Astrocyte of the cerebellum (primary cell): ENCODE results near the gene GSK3A.

Source experiments
- DNase-seq: peaks from one replicate; pipeline ENCODE4 v3.0.0-alpha.2; 2011; ENCODE audit warnings: low read depth
- H3K4me3 ChIP-seq: 2 replicates; pipeline ENCODE4 v1.5.1; 2011; ENCODE audit warnings: mild to moderate bottlenecking, low read depth, low read length, moderate library complexity
- in situ Hi-C: cut with HindIII; loops from 2 replicates; pipeline ENCODE4 v1.10.0; 2017; ENCODE audit warnings: low sequenced_read_pairs
- TF ChIP-seq, protein P1 (sequence below): IDR thresholded peaks from 2 replicates; pipeline ENCODE4 v1.5.1; 2012; ENCODE audit warnings: low read length, low read depth, moderate library complexity, mild to moderate bottlenecking; ENCODE audit errors: missing control alignments

Gene GSK3A

DNA sequence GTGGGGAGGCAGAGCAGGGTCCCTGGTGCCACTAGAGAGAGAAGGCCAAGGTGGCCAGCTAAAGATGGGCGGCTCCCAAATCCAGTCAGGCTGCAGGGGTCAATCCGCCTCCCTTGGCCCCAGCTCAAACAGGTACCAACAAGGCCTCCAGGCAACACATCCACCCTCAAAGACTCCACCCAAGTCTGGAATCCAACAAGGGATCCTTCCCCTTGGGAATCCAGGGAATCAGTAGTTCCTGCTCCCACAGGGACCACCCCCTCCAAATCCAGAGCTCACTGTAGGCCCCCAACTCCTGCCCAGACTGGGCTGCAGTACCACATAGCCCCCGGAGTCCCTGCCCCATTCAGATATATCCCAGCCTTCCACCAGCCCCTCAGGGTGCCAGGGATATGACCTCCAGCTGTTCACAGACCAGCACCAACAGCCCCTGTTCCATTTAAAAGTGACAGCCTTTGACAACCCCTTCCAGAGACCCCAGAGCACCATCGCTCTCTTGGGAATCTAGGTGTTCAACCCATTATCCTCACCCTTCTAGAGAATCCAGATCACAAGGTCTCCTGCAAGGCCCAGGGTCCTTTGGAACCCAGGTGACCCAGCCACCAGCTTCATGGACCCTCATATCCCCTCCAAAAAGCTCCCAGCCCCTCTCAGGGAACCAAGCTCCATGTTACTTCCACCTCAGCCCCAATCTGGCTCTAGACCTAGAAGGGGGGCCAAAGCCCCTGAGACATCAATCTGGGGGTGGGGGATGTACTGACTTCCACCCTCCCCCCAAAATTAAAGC is 9.4 kb upstream of the GSK3A start:
- TF ChIP-seq, protein P1, sequence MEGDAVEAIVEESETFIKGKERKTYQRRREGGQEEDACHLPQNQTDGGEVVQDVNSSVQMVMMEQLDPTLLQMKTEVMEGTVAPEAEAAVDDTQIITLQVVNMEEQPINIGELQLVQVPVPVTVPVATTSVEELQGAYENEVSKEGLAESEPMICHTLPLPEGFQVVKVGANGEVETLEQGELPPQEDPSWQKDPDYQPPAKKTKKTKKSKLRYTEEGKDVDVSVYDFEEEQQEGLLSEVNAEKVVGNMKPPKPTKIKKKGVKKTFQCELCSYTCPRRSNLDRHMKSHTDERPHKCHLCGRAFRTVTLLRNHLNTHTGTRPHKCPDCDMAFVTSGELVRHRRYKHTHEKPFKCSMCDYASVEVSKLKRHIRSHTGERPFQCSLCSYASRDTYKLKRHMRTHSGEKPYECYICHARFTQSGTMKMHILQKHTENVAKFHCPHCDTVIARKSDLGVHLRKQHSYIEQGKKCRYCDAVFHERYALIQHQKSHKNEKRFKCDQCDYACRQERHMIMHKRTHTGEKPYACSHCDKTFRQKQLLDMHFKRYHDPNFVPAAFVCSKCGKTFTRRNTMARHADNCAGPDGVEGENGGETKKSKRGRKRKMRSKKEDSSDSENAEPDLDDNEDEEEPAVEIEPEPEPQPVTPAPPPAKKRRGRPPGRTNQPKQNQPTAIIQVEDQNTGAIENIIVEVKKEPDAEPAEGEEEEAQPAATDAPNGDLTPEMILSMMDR = no peak
- peak overlapping the region; percentile 98 for H3K4me3 ChIP-seq
- in situ Hi-C loops = no loop called here
- no peak for DNase-seq

DNA sequence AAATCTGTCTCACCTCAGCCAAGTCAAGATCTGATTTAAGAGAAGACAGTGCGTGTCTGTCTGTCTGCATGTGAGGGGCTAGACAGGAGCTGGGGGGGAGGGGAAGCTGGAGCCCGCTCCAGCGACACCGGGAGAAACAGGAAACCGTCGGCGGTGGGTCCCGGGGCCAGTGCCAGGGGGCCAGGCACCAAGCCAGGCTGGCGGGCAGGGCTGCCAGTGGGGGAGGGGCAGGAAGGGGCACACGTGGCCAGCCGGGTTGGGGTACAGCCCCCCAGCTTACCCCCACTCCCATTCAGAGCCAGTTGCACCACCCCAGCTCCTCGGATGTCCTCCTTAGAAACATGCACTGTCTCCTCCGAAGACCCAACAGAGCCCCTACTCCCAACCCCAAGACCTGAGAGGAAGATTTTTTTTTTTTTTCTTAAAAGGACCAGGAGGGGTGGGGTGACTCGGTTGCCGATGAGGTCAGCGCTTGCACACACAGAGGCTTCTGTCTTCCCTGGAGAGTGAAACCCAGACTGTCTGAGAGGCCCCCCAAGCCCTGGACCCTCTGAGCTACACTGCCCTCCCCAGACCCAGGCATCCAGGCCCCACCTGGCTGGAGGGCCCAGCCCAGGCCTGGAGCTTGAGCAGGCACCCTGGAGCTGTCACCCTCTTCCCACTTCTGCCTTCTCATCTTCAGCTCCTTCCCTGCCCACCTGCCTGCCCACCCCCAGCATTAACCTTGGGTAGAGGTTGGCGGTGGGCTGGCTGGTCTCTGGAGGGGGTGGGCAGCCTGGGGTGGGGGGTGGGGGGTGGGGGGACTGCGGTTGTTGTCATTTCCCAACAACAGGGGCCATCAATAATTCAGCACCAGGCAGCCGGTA is 8.5 kb upstream of the GSK3A start:
- H3K4me3 ChIP-seq = peak overlapping the region; percentile 98
- DNase-seq = no peak
- TF ChIP-seq, protein P1 = no peak
- in situ Hi-C loops = no loop called here

DNA sequence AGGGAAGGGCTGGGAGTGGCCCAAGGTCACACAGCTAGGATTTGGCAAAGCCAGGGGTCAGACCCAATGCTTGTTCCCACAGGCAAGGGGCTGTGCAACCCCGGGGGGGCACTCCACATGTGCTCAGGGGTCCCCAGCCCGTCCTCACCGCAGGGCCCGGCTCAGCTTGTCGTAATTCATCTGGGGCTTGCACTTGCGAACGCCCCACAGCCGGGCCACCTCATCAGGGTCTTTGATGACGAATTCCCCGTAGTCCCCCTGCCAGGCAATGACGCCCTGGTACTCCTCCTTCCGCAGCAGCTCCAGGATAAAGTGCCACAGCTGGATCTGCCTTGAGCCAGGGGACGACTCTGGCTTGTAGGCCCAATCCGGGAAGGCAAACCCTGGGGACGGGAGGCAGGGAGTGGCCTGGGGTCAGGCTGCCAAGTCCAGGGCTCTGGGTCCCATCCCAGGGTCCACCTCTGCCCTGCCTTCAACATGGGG is 7.8 kb upstream of the GSK3A start:
- TF ChIP-seq, protein P1 = no peak
- H3K4me3 ChIP-seq = peak overlapping the region; percentile 21
- in situ Hi-C loops = no loop called here
- no peak for DNase-seq

DNA sequence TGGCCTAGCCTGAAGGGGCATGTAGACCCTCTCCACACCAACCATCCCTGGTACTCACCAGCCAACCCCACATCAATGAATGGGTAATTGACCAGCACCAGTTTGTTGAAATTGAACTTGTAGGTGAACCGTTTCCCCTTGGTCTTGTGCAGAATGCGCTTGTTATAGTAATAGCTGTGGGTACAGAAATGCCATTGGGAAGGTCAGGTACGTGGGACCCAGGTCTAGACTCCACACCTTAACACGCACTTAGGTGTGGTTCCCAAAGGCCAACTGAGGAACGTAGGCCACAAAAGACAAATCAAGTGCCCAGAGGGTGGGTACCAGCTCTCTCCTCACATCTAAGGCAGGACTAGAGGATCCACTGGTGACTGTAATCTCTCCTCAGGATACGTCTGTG is 7.4 kb upstream of the GSK3A start:
- no peak for DNase-seq
- TF ChIP-seq, protein P1 = no peak
- no peak overlapping the region for H3K4me3 ChIP-seq
- in situ Hi-C loops = no loop called here

DNA sequence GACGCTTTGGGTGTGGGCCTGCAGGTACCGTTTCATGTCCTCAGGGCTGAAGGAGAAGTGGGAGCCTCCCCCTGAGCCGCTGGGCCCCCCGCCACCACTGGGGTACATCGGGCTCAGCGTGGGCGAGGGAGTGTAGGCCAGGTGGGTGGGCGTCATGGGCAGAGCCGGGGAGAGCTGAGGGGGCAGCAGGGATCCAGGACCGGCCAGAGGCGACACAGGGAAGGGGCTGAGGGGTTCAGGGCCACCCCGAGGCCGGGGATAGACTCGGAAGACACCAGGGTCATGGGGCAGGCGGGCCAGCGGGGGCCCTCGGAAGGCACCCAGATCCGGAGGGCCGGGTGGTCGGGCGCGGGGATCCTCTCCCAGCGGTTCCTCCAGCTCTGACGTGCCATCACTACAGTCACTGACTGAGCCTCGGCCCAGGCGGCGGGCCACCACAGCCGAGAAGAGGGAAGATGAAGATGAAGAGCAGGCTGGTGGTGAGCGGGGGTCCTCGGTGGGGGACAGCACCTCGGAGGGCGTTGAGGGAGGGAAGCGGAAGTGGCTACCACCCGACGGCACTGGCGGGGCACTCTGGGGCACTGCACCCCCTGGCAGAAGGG is 6.8 kb upstream of the GSK3A start:
- in situ Hi-C loops = no loop called here
- DNase-seq = no peak
- H3K4me3 ChIP-seq = no peak overlapping the region
- TF ChIP-seq, protein P1 = no peak
